GM12872 (cell line): ENCODE measurements around the gene DNMT1.

Source experiments
- CTCF ChIP-seq: IDR thresholded peaks from 3 replicates; pipeline ENCODE4 v1.5.1; 2011; ENCODE audit warnings: low read depth, mild to moderate bottlenecking, low read length, moderate library complexity; ENCODE audit not compliant: insufficient read depth

DNMT1 gene

DNA sequence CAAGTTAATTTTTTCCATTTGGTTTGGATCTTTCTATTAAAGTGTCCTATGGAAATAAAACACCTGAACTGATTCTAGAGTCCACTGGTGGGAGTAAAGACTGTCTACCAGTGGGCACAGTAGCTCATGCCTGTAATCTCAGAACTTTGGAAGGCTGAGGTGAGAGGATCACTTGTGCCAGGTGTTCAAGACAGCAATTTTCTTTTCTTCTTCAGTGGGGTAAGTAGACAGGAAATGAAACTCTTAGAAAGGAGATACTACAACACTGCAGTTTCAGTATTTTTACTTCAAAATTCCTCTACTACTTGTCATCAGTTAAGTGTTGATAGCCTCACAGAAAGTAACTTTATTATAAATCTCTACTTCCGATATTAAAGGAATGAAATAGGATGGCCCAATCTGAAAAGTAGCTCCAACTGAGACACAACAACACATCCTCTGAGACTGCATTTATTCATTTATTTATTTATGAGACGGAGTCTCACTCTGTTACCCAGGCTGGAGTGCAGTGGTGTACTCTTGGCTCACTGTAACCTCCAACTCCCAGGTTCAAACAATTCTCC, 26.3 kb downstream of the DNMT1 start:
- no peak for TF ChIP-seq CTCF

GRCh38 chr19:10167459-10167858, 27.3 kb downstream of the DNMT1 start:
- TF ChIP-seq CTCF: no peak

DNA sequence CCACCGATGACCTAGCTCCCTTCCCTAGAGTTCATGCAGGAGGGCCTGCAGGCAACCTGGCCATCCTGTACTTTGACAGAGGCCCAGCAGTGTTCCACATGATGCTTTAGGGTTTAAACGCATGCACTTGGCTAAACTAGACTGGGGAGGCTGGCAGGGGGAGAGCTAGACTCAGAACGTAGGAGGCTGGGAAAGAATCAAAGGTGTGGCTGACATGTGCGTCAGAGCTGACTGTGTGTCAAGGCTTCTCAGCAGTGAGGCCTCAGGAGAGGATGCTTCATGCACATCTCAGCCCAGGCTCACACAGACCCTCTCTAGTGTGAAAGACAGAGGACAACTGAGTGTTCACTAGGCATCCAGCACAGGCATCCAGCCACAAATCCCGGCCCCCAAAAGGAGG, 28.7 kb downstream of the DNMT1 start:
- TF ChIP-seq CTCF: no peak

- no peak for TF ChIP-seq CTCF
Measured at GRCh38 chr19:10163536-10163935, 31.2 kb downstream of the DNMT1 start.

- TF ChIP-seq CTCF: no peak
Measured at GRCh38 chr19:10159610-10160009, 35.1 kb downstream of the DNMT1 start.

DNA sequence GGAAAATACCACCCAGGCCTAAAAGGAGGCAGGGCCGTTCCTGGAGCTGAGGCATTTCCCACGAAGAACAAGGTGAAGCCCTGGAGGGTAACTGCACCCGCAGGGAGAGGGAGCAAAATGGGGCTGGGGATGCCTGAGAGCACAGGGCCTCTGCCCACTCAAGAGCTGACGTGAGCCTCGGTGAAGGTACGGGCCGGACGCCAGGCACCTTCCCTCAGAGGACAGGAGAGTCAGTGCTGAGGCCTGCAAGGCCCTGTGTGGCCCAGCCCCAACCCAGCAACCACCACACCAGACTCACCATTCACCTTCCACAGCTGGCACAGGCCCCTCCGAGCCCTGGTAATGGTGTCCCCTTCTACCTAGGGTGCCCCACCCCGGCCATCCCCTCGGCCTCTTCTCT, 36.3 kb downstream of the DNMT1 start:
- no peak for TF ChIP-seq CTCF

- no peak for TF ChIP-seq CTCF
Measured at GRCh38 chr19:10158071-10158470, 36.7 kb downstream of the DNMT1 start.
